ENCODE measurements around the gene SRD5A2.

The SRD5A2 gene

DNA sequence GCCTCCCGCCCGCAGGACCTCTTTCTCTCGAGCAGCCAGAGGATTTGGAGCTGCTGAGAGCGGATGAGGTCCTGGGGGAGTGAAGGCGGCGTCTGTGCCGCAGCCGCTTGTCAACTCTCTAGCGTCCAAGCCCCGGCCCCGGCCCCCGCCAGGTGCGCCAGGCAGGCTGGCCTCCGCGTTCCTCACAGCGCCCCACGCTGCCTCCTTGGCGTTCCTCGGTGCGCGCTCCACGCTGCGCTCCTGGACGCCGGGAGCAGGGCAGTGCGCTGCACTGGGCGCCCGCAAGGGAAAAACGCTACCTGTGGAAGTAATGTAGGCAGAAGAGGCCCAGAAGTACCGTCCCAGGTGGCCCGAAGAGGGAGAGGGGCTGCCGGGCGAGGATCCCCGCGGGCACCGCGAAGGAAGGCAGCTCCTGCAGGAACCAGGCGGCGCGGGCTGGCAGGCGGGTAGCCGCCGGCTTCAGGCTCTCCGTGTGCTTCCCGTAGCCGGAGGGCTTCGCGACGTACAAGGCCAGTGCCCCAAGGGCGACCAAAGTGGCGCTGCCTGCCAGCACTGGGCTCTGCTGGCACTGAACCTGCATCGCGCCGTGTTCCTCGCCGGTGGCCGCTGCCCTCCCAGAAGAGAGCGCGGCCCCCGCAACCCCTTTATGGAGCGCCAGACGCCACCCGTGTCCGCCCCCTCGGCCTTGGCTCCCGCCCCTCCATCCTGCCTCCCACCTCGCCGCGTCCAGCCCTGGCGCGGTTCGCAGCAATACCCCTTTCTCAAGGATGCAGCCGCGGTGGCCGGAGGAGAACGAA lies at the start of gene SRD5A2:
Gene SRD5A2 (minus strand): TSS at position 618 of the 797 bp plus-strand sequence. CDS start 38 bp downstream, at position 580.
- ATAC-seq: no peak

DNA sequence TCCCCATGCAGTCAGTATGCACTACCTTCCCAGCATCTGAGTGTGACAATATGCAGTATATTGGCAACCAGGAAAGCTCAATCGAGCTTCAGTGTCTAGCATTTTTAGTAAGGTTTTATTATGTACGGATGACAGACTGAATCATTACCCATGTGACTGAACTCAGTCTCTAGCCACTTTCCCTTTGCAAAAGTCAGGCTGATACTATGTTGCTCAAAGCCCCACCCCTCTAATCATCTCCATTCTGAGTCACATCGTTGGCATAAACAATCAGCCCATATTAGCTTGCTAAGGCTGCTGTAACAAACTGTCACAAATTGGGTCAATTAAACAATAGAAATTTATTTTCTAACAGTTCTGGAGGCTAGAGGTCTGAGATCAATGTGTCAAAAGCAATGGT lies 25.8 kb upstream of the SRD5A2 start:
- ATAC-seq: no peak

DNA sequence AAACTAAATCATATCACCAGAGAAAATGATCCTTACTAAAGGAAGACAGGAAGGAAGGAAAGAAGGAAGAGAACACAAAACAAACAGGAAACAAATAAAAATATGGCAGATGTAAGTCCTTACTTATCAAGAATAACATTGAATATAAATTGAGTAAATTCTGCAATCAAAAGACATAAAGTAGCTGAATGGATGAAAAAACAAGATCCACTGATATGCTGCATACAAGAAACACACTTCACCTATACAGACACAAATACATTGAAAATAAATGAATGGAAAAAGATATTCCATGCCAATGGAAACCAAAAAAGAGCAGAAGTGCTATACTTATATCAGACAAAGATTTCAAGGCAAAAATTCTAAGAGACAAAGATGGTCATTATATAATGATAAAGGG lies 18.0 kb upstream of the SRD5A2 start:
- no peak for ATAC-seq

DNA sequence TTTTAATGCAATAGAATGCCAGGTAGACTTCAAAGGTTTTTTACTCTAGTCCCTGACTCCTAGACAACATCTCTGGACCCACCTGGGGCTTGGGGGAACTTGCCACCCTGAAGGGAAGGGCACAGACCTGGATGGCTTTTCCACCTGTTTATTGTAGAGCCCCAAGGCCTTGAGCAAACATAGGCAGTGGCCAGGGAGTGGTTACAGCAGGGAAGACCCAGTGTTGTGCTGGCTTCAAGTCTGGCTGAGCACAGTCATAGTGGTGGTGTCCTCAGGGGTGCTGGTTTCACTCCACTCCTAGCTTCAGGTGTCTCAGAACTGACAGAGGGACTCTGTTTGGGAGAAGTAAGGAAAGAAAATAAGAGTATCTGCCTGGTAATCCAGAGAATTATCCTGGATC lies 5.5 kb upstream of the SRD5A2 start:
- no peak for ATAC-seq

DNA sequence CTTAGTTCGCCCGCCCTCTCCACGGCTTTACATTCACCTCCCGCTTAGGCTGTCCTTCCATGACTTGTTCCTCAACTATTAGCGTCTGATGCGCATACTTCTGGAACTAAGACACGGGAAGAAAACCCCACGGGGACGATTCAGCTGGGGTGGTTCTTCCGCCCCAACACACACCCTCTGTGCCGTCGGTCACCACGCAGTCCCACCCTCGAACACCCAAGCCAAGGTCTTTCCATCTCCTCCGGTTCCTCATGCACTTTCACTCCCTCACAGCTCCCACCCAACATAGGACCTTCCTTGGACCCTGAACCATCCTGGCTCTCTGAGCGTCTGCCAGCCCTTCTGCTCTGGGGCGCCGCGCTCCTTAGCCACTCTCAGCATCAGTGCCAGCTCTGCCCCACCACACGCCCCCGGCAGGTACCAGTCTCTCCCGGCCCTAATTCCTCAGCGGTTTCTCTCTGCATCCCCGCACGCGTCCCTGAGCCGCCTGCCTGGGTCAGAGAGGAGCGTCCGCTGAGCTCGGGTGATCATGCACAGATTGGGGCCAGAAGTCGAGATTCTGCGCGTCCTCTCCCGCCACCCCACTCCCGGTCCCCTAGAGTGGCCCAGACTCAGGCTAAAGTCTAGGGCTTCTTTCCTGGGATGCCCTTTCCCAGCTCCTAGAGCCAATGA lies 522 bp upstream of the SRD5A2 start:
- no peak for ATAC-seq

GRCh38 chr2:31579996-31580320 lies 780 bp downstream of the SRD5A2 start:
- no peak for ATAC-seq

- no peak for ATAC-seq
Observed at GRCh38 chr2:31578316-31578715, 2.4 kb downstream of the SRD5A2 start.

DNA sequence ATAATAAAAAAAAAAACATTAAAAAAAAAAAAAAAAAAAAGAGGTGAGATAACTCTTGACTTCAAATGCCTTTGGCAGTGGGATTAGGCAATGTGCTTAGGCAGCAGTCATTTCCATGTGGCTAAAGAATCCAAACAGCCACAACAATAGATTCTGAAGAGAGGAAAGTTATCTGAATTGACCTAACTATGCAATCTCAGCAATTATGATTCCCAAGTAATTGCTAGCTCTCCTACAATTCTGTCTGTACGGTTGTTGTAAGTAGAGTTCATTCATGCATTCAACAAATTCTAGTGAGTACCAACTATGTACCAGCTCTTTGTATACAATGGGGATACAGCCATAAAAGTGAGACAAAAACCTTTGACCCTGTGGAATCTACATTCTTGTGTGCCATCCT lies 3.6 kb downstream of the SRD5A2 start:
- ATAC-seq: no peak

DNA sequence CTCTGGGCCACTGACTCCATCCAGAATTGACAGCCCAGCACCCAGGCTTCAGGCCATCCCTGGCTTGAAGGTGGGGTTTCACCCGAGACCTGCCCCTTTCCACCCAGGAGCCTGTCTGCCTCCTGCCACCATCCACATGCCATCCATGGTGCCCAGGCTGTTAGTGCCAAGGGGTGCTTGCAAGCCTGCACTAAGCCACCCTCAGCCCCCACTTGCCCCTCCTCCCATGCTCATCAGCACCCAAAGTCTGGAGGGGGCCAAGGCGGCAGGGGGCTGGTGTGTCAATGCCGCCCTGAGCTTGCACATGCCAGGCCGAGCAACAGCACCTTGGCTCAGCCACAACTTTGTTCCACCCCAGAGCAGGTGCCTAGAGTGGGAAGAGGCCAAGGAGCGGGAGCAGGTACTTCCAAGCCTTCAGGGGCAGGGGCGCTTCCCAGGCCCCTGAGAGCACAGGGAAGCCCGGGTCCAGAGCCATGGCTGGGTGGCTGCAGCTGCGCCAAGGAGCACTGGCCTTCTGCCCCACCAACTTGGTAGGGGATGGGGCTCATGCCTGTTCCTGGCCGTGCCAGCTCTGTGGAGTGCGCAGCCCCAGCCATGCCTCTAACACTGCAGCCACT lies 12.0 kb downstream of the SRD5A2 start:
- ATAC-seq: no peak

GRCh38 chr2:31567679-31568078 lies 13.1 kb downstream of the SRD5A2 start:
- ATAC-seq: no peak

GRCh38 chr2:31563273-31563839 lies 17.4 kb downstream of the SRD5A2 start:
- ATAC-seq: no peak

- ATAC-seq: no peak
Observed at GRCh38 chr2:31561823-31562222, 18.9 kb downstream of the SRD5A2 start.

DNA sequence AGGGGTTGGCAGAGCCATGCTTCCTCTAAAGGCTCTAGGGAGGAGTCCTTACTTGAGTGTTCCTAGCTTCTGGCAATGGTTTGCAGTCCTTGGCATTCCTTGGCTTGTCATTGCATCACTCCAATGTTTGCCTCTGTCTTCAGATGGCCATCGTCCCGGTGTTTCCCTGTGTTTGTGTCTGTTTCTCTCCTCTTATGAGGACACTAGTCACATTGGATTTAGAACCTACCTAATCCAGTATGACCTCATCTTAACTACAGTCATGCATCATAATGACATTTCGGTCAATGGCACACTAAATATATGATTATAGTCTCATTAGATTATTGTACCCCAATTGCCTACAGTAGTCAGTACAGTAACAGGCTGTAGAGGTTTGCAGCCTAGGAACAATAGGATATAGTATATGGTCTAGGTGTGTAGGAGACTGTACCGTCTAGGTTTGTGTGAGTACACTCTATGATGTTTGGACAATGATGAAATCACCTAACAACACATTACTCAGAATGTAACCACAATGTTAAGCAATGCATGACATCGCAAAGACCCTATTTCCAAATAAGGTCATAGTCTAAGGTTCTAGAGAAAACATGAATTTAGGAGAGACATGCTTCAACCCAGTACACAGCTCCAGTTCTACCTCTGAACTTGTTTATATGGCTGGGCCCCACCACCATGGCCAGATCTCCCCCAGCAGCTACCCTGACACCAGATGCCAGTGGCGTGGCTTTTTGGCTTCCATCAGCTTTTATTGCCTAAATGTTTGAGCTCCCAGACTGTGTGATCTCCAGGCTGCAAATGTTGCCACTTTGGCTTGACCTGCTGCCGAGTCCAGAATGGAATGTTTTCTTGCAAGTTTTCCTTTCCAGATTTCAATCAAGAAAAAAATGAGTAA lies 22.1 kb downstream of the SRD5A2 start:
- ATAC-seq: no peak

DNA sequence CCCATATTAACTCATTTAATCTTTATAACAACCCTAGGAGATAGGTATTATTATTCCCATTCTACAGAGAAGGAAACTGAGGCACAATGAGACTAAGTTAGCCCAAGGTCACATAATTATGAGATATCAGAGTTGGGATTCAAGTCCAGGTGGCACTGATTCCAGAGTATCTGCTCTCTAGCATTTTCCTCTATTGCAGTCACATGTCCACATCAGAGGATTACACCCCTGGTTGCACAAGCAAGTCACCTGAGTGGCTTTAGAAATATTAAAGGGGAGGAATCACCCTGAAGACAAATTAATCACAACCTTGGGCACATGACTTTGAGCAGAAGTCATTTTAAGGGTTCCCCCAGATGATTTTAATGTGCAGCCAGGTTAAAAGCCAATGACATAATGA lies 23.8 kb downstream of the SRD5A2 start:
- no peak for ATAC-seq

DNA sequence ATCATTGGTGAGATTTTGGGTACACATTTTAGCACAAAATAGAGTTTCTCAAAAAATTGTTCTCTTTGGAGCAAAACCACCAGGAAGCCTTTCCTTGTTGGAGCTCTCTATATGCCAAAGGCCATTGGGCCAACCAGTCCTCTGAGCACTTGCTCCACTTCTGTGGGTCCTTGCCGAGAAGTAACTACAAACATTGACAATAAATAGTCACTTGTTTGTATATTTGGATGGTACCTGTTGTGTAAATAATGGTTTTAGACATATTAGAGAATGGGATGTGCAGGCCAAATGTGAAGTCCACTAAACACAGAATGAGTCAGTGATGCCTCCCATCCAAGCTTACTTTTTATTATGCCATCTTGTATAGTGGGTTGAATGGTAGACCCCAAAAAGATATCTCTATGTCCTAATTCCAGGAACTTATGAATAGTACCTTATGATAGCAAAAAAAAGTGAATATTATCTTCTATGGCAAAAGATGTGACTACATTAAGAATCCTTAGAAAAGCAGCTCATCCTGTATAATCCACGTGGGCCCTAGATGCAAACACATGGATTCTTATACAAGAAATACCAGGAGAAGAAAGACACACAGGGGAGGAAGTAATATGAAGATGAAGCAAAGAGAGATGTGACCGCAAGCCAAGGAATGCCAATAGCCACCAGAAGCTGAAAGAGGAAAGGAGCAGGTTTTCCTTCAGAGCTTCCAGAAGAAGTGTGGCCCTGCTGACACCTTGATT lies 24.6 kb downstream of the SRD5A2 start:
- ATAC-seq: no peak

GRCh38 chr2:31553362-31553761 lies 27.4 kb downstream of the SRD5A2 start:
- no peak for ATAC-seq

DNA sequence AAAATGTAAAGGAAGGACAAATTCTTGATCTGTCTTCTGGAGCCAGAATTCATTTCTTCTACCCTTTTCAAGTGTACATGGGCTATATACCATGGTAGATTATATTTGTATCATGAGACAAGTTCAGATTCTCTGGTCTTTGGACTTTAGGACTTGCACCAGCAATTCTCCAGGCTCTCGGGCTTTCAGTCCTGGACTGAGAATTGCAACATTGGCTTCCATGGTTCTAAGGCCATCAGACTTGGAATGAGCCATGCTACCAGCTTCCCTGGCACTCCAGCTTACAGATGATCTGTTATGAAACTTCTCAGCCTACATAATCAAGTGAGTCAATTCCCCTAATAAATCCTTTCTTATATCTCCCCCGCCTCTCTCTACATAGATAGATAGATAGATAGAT lies 33.3 kb downstream of the SRD5A2 start:
- no peak for ATAC-seq

DNA sequence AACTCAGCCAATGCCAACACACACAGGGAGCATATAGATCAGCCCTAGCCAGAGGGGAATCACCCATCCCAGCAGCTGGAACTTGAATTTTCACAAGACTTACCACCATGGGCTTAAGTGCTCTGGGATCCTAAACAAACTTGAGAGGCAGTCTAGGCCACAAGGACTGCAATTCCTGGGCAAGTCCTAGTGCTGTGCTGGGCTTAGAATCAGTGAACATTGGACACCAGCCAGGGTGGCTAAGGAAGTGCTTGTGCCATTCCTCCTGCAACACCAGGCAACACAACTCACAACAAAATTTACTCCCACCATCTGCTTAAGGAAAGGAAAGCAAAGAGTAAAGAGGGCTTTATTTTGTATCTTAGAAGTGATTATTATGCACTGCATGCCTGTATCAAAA lies 38.9 kb downstream of the SRD5A2 start:
- no peak for ATAC-seq

- no peak for ATAC-seq
Observed at GRCh38 chr2:31539505-31539904, 41.2 kb downstream of the SRD5A2 start.

GRCh38 chr2:31535768-31536167 lies 45.0 kb downstream of the SRD5A2 start:
- no peak for ATAC-seq

DNA sequence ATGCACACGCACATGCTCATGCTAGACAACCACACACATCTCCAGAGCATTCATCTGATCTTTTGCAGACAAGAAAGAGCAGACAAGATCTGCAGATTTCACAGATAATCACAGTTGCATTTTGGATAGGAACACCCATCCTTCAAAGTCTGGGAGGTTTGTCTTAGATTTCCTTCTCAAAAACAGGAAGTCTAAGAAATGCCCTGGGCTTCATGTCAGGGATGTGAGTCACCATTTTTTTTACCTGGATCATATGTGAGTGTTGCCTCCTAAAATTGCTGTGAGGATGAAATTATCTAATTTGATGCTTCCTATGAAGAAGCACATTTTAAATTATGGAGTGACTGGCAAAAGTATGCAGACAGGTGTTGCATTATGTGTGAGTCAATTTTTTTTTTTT lies 46.1 kb downstream of the SRD5A2 start:
- ATAC-seq: no peak

GRCh38 chr2:31533036-31533435 lies 47.7 kb downstream of the SRD5A2 start:
- ATAC-seq: no peak

Measured in activated CD4-positive, CD25-positive, alpha-beta regulatory T cell treated with anti-CD3 and anti-CD28 coated beads, Interleukin-2, amount 50 U/mL, for 24 hours (primary cell).